Keratinocyte (primary cell): Measurements from ENCODE around the gene ALKAL2.

Experiments used
- CTCF ChIP-seq, 3 experiments: IDR thresholded peaks in 1 of 3; conservative IDR thresholded peaks in 1 of 3; optimal IDR thresholded peaks in 1 of 3; 2 replicates in 2 of 3; 3 replicates in 1 of 3; pipeline versions ENCODE3 to v1.5.1; 2011; ENCODE audit warnings: low read length in 3 of 3, mild to moderate bottlenecking in 3 of 3, moderate library complexity in 2 of 3, control low read depth in 1 of 3, inconsistent platforms in 1 of 3; ENCODE audit not compliant: insufficient read depth in 2 of 3; ENCODE audit errors: extremely low read depth in 1 of 3
- EZH2 ChIP-seq: IDR thresholded peaks from one replicate; pipeline ENCODE4 v1.6.1; 2012; ENCODE audit warnings: inconsistent platforms, mild to moderate bottlenecking, low read length, moderate library complexity

GRCh38 chr2:234421-234820 is 53.5 kb downstream of the ALKAL2 start:
- no peak for TF ChIP-seq CTCF (optimal IDR thresholded peaks at IDR 0.05 in 1 of 3, IDR thresholded peaks at IDR 0.05 in 1 of 3, conservative IDR thresholded peaks at IDR 0.05 in 1 of 3; ENCODE audit: extremely low read depth in 1 of 3, insufficient read depth in 2 of 3, low read length in 3 of 3)
- no peak for TF ChIP-seq EZH2
